Stomach (tissue), 4 donors: ENCODE data around the gene PKD2L1.
"Not testable (repeated sequence)": the region's sequence is repeated elsewhere in the genome, so short reads cannot be mapped to it uniquely, and the experiment has no call there.

ENCODE experiments used
- POLR2A ChIP-seq, 4 donors: fragments of 450-650 bp; IDR thresholded peaks; one replicate each; pipeline ENCODE4 v1.6.1; 2016; ENCODE audit warnings: antibody characterized with exemption in 4 of 4, control low read depth in 2 of 4, mild to moderate bottlenecking in 1 of 4, moderate library complexity in 1 of 4
- TF ChIP-seq, protein P1 (sequence below), 7 experiments: fragments of 450-650 bp in 4 of 7; fragments of 200-600 bp in 3 of 7; sonication (generic) in 3 of 7; IDR thresholded peaks; one replicate each; pipeline ENCODE4 v1.5.1; 2016 to 2019; ENCODE audit warnings: antibody characterized with exemption in 7 of 7, control low read depth in 2 of 7, mild to moderate bottlenecking in 1 of 7

DNA sequence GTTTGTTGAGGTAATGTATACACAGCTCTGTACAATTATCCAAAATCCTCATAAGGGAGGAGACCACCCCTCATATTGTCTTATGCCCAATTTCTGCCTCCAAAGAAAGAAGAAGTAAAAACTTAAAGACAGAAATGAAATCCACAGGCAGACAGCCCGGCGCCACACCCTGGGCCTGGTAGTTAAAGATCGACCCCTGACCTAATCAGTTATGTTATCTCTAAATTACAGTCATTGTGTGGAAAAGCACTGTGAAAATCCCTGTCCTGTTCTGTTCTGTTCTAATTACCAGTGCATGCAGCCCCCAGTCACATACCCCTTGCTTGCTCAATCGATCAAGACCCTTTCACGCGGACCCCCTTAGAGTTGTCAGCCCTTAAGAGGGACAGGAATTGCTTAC is 46.6 kb upstream of the PKD2L1 start:
- TF ChIP-seq POLR2A (IDR thresholded peaks at IDR 0.05): not testable (repeated sequence)
- TF ChIP-seq, protein P1, sequence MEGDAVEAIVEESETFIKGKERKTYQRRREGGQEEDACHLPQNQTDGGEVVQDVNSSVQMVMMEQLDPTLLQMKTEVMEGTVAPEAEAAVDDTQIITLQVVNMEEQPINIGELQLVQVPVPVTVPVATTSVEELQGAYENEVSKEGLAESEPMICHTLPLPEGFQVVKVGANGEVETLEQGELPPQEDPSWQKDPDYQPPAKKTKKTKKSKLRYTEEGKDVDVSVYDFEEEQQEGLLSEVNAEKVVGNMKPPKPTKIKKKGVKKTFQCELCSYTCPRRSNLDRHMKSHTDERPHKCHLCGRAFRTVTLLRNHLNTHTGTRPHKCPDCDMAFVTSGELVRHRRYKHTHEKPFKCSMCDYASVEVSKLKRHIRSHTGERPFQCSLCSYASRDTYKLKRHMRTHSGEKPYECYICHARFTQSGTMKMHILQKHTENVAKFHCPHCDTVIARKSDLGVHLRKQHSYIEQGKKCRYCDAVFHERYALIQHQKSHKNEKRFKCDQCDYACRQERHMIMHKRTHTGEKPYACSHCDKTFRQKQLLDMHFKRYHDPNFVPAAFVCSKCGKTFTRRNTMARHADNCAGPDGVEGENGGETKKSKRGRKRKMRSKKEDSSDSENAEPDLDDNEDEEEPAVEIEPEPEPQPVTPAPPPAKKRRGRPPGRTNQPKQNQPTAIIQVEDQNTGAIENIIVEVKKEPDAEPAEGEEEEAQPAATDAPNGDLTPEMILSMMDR (IDR thresholded peaks at IDR 0.05): not testable (repeated sequence)
